GM18520 (cell line): ENCODE measurements around the gene TUBA8.
"Not testable (repeated sequence)": the region's sequence is repeated elsewhere in the genome, so short reads cannot be mapped to it uniquely, and the experiment has no call there.

ENCODE experiments used
- ATAC-seq: cut with Tn5 transposase; IDR thresholded peaks from one replicate; pipeline ENCODE4 v1.9.1; 2021; ENCODE audit not compliant: unreplicated experiment

TUBA8 gene

GRCh38 chr22:18165356-18165755 is 54.7 kb downstream of the TUBA8 start:
- ATAC-seq: not testable (repeated sequence)

DNA sequence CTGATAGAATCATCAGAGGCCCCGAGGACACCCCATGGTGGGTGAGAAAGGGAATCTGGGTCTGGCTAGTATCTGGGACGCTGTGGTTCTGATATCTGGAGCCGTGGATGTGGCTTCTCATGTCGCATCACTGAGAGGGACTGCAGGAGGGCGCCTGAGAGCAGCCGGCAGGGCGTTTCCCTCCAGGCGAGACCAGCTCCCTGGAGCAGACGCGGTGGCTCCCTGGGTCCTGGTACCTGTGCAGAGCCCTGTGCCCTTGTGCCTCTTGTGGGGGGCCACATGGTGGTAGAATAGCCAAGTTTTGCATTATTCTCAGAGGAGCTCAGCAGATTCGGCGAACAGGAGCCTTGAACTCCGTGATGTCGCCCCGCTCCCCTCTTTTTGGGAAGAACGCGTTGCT is 59.7 kb downstream of the TUBA8 start:
- ATAC-seq: not testable (repeated sequence)

GRCh38 chr22:18172203-18172602 is 61.6 kb downstream of the TUBA8 start:
- not testable (repeated sequence) for ATAC-seq

GRCh38 chr22:18172776-18173175 is 62.2 kb downstream of the TUBA8 start:
- not testable (repeated sequence) for ATAC-seq

- ATAC-seq: not testable (repeated sequence)
These were observed 62.8 kb downstream of the TUBA8 start for GRCh38 chr22:18173441-18173840.
